Stimulated activated CD8-positive, alpha-beta memory T cell treated with anti-CD3 and anti-CD28 coated beads, Interleukin-12 subunit alpha, Interleukin-12 subunit beta, amount 100 ng/mL, for 24 hours (primary cell): ENCODE results near the gene TAAR1.
"Not testable (repeated sequence)": the region's sequence is repeated elsewhere in the genome, so short reads cannot be mapped to it uniquely, and the experiment has no call there.

ENCODE experiments used
- DNase-seq: peaks from one replicate; pipeline ENCODE4 v3.0.0-alpha.2; 2020; ENCODE audit errors: extremely low read depth

Gene TAAR1

GRCh38 chr6:132659082-132659481 lies at the start of gene TAAR1:
TAAR1 (minus strand) TSS chr6:132659182; CDS start chr6:132646003, 13,179 bp downstream.
- DNase-seq = no peak

GRCh38 chr6:132708771-132709170 lies 49.8 kb upstream of the TAAR1 start:
- no peak for DNase-seq

- no peak for DNase-seq
These were observed 49.0 kb upstream of the TAAR1 start for GRCh38 chr6:132708002-132708401.

GRCh38 chr6:132706756-132707155 lies 47.8 kb upstream of the TAAR1 start:
- not testable (repeated sequence) for DNase-seq

- DNase-seq = no peak
These were observed 45.0 kb upstream of the TAAR1 start for GRCh38 chr6:132703936-132704335.

GRCh38 chr6:132698608-132699007 lies 39.6 kb upstream of the TAAR1 start:
- no peak for DNase-seq

GRCh38 chr6:132695773-132696172 lies 36.8 kb upstream of the TAAR1 start:
- no peak for DNase-seq

- DNase-seq = no peak
These were observed 34.5 kb upstream of the TAAR1 start for GRCh38 chr6:132693478-132693877.

- no peak for DNase-seq
These were observed 31.7 kb upstream of the TAAR1 start for GRCh38 chr6:132690678-132691077.

- DNase-seq = no peak
These were observed 28.3 kb upstream of the TAAR1 start for GRCh38 chr6:132687306-132687705.

GRCh38 chr6:132686531-132686930 lies 27.5 kb upstream of the TAAR1 start:
- no peak for DNase-seq

- no peak for DNase-seq
These were observed 26.0 kb upstream of the TAAR1 start for GRCh38 chr6:132685009-132685408.

GRCh38 chr6:132684272-132684671 lies 25.3 kb upstream of the TAAR1 start:
- no peak for DNase-seq

- DNase-seq = no peak
These were observed 24.6 kb upstream of the TAAR1 start for GRCh38 chr6:132683543-132683942.

GRCh38 chr6:132679094-132679493 lies 20.1 kb upstream of the TAAR1 start:
- DNase-seq = not testable (repeated sequence)

- DNase-seq = no peak
These were observed 16.8 kb upstream of the TAAR1 start for GRCh38 chr6:132675749-132676148.

- DNase-seq = no peak
These were observed 16.0 kb upstream of the TAAR1 start for GRCh38 chr6:132675002-132675401.

- DNase-seq = no peak
These were observed 14.6 kb upstream of the TAAR1 start for GRCh38 chr6:132673376-132674094.

- no peak for DNase-seq
These were observed 12.3 kb upstream of the TAAR1 start for GRCh38 chr6:132671295-132671694.

GRCh38 chr6:132669690-132670291 lies 10.8 kb upstream of the TAAR1 start:
- no peak for DNase-seq

- DNase-seq = no peak
These were observed 7.1 kb upstream of the TAAR1 start for GRCh38 chr6:132666118-132666517.

GRCh38 chr6:132664309-132665034 lies 5.5 kb upstream of the TAAR1 start:
- DNase-seq = no peak

GRCh38 chr6:132663661-132664060 lies 4.7 kb upstream of the TAAR1 start:
- DNase-seq = no peak
